ENCODE data around the gene RELN.

Gene RELN

DNA sequence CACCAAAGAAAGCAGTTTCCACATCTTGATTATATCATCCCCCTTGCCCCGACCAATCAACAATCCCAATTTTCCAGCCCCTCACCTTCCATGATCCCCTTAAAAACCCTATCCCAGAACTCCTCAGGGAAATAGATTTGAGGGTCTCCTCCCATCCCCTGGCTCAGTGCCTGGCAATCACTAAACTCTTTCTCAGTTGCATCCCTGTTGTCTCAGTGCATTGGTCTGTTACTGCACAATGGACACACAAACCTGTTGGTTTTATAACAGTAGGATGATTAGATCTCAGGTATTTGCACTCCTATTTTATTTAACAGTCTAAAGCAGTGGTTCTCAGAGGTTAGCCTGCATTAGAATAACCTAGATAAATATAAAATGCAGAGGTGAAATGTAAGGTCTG, 45.2 kb upstream of the RELN start:
- Histone ChIP-seq H2AFZ (ENCODE audit: low read length) (no peak overlapping the region), H4K20me1 (ENCODE audit: insufficient read depth, low read length) (no peaks in the 10 kb centered on the region), H3K4me3 (ENCODE audit: low read depth, low read length, poor library complexity, severe bottlenecking) (no peak overlapping the region), H3F3A (ENCODE audit: insufficient read depth, low read length) (no peaks in the 10 kb centered on the region), H3K9me3 (ENCODE audit: low read length) (peaks cover 3% of the 10 kb centered on the region; the same call in 1 of the 2 replicates), H3K9me2 (ENCODE audit: low read depth, low read length) (no peaks in the 10 kb centered on the region), H3K4me1 (ENCODE audit: insufficient read depth, low read length, severe bottlenecking) (no peaks in the 10 kb centered on the region), H3K9ac (ENCODE audit: low read length) (no peak overlapping the region), H3K79me2 (ENCODE audit: insufficient read depth, low read length) (no peaks in the 10 kb centered on the region), H3K4me2 (ENCODE audit: low read length) (no peak overlapping the region), H3K27me3 (ENCODE audit: insufficient read depth, low read length) (no peaks in the 10 kb centered on the region), H3K36me3 (ENCODE audit: insufficient read depth, low read length) (no peaks in the 10 kb centered on the region), H3K27ac (ENCODE audit: low read depth, low read length, poor library complexity, severe bottlenecking) (no peak overlapping the region)
- TF ChIP-seq, protein P1, sequence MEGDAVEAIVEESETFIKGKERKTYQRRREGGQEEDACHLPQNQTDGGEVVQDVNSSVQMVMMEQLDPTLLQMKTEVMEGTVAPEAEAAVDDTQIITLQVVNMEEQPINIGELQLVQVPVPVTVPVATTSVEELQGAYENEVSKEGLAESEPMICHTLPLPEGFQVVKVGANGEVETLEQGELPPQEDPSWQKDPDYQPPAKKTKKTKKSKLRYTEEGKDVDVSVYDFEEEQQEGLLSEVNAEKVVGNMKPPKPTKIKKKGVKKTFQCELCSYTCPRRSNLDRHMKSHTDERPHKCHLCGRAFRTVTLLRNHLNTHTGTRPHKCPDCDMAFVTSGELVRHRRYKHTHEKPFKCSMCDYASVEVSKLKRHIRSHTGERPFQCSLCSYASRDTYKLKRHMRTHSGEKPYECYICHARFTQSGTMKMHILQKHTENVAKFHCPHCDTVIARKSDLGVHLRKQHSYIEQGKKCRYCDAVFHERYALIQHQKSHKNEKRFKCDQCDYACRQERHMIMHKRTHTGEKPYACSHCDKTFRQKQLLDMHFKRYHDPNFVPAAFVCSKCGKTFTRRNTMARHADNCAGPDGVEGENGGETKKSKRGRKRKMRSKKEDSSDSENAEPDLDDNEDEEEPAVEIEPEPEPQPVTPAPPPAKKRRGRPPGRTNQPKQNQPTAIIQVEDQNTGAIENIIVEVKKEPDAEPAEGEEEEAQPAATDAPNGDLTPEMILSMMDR (IDR thresholded peaks at IDR 0.05; ENCODE audit: low read length): no peak

- H3K4me2 ChIP-seq (ENCODE audit: low read length): no peak overlapping the region
- no peaks in the 10 kb centered on the region for H3K27me3 ChIP-seq (ENCODE audit: insufficient read depth, low read length)
- TF ChIP-seq EZH2 (IDR thresholded peaks at IDR 0.05; ENCODE audit: borderline replicate concordance, low read length): no peak
- TF ChIP-seq, protein P1 (IDR thresholded peaks at IDR 0.05; ENCODE audit: low read length): no peak
- H3K27ac ChIP-seq (ENCODE audit: low read depth, low read length, poor library complexity, severe bottlenecking): no peak overlapping the region
- H3K9ac ChIP-seq (ENCODE audit: low read length): no peak overlapping the region
- H3F3A ChIP-seq (ENCODE audit: insufficient read depth, low read length): no peaks in the 10 kb centered on the region
- H3K4me3 ChIP-seq (ENCODE audit: low read depth, low read length, poor library complexity, severe bottlenecking): no peak overlapping the region
- no peaks in the 10 kb centered on the region for H3K9me2 ChIP-seq (ENCODE audit: low read depth, low read length)
- no peaks in the 10 kb centered on the region for H4K20me1 ChIP-seq (ENCODE audit: insufficient read depth, low read length)
- H3K36me3 ChIP-seq (ENCODE audit: insufficient read depth, low read length): no peaks in the 10 kb centered on the region
- H3K79me2 ChIP-seq (ENCODE audit: insufficient read depth, low read length): no peaks in the 10 kb centered on the region
- H3K4me1 ChIP-seq (ENCODE audit: insufficient read depth, low read length, severe bottlenecking): no peaks in the 10 kb centered on the region
- peaks cover 3% of the 10 kb centered on the region; the same call in 1 of the 2 replicates for H3K9me3 ChIP-seq (ENCODE audit: low read length)
- H2AFZ ChIP-seq (ENCODE audit: low read length): no peak overlapping the region
These were observed 44.4 kb upstream of the RELN start for GRCh38 chr7:104033837-104034236.

- Histone ChIP-seq H3K9me3 (ENCODE audit: low read length) (peaks cover 3% of the 10 kb centered on the region; the same call in 1 of the 2 replicates), H3F3A (ENCODE audit: insufficient read depth, low read length) (no peaks in the 10 kb centered on the region), H3K9ac (ENCODE audit: low read length) (no peak overlapping the region), H3K4me3 (ENCODE audit: low read depth, low read length, poor library complexity, severe bottlenecking) (no peak overlapping the region), H3K27me3 (ENCODE audit: insufficient read depth, low read length) (no peaks in the 10 kb centered on the region), H3K9me2 (ENCODE audit: low read depth, low read length) (no peaks in the 10 kb centered on the region), H3K4me1 (ENCODE audit: insufficient read depth, low read length, severe bottlenecking) (no peaks in the 10 kb centered on the region), H3K79me2 (ENCODE audit: insufficient read depth, low read length) (no peaks in the 10 kb centered on the region), H3K27ac (ENCODE audit: low read depth, low read length, poor library complexity, severe bottlenecking) (no peak overlapping the region), H4K20me1 (ENCODE audit: insufficient read depth, low read length) (no peaks in the 10 kb centered on the region), H3K36me3 (ENCODE audit: insufficient read depth, low read length) (no peaks in the 10 kb centered on the region), H2AFZ (ENCODE audit: low read length) (no peak overlapping the region), H3K4me2 (ENCODE audit: low read length) (no peak overlapping the region)
- TF ChIP-seq EZH2 (IDR thresholded peaks at IDR 0.05; ENCODE audit: borderline replicate concordance, low read length): no peak
- TF ChIP-seq, protein P1 (IDR thresholded peaks at IDR 0.05; ENCODE audit: low read length): no peak
These were observed 43.0 kb upstream of the RELN start for GRCh38 chr7:104032486-104032885.

Measured in OCI-LY1 (cell line).